WTC11 (cell line): ENCODE data around the gene ANO4.

ENCODE experiments used
- CTCF ChIP-seq: fragments of 200-600 bp; IDR thresholded peaks from 2 replicates; pipeline ENCODE4 v1.8.0; 2022; ENCODE audit warnings: antibody characterized with exemption
- MAX ChIP-seq: sonication (generic); formaldehyde crosslinking; IDR thresholded peaks from 2 replicates; pipeline ENCODE4 v1.8.0; 2022; ENCODE audit warnings: mild to moderate bottlenecking, missing genetic modification reagents
- NFYB ChIP-seq: sonication (generic); formaldehyde crosslinking; conservative IDR thresholded peaks from 2 replicates; pipeline ENCODE4 v1.8.0; 2022; ENCODE audit warnings: low read depth, missing genetic modification reagents
- NR1H2 ChIP-seq: sonication (generic); formaldehyde crosslinking; IDR thresholded peaks from 2 replicates; pipeline ENCODE4 v1.9.0; 2021; ENCODE audit warnings: mild to moderate bottlenecking, moderate library complexity, missing genetic modification reagents
- ZNF425 ChIP-seq: fragments of 250-450 bp; sonication (Bioruptor Pico); conservative IDR thresholded peaks from 2 replicates; pipeline ENCODE4 v1.9.0; 2021; ENCODE audit warnings: mild to moderate bottlenecking

- TF ChIP-seq NR1H2 = no peak
- TF ChIP-seq CTCF = peak; percentile 39; the same call in 1 of the 2 replicates
- no peak for TF ChIP-seq ZNF425 (CRISPR knock-in tag)
- no peak for TF ChIP-seq NFYB
- TF ChIP-seq MAX (CRISPR knock-in tag) = no peak
Observed at GRCh38 chr12:100877776-100878175, 83.2 kb downstream of the ANO4 start.
